Measurements from ENCODE around the gene MRPL51. TPM values are rescaled to one million over a fixed set of nuclear protein-coding genes. Genes with fewer than 3 reads are reported as not detected.
"Not testable (repeated sequence)": the region's sequence is repeated elsewhere in the genome, so short reads cannot be mapped to it uniquely, and the experiment has no call there.

Gene MRPL51
- total RNA-seq, 6 experiments from 2014 or later, result 38.2 to 104 (median 80.2) TPM

- Histone ChIP-seq H3K27me3 (no peaks in the 10 kb centered on the region), H3K9me3 (no peaks in the 10 kb centered on the region), H3K4me3 (peak overlapping the region; percentile 73 to 77 (median 77)), H3K4me1 (peaks cover 0 to 33% (median 14%) of the 10 kb centered on the region in 4 donors), H3K36me3 (peaks cover 0 to 13% (median 4%) of the 10 kb centered on the region in 4 donors), H3K27ac (peak overlapping the region; percentile 72 to 80 (median 80))
- intact Hi-C loops (cut with DNase I), result no loop called here
- 28% methylated on average over 7 of the region's 16 CpGs for WGBS (ENCODE audit: insufficient coverage, low coverage, low lambda C conversion rate, missing lambda C conversion rate)
- TF ChIP-seq CTCF (IDR thresholded peaks at IDR 0.05) (no peak), POLR2A (IDR thresholded peaks at IDR 0.05) (no peak)
- DNase-seq, result no peak
- no peak for ATAC-seq
These were observed 23.3 kb downstream of the MRPL51 start for GRCh38 chr12:6469609-6470374.

GRCh38 chr12:6469092-6469491 is 24.0 kb downstream of the MRPL51 start:
- intact Hi-C loops (cut with DNase I), result no loop called here
- TF ChIP-seq POLR2A (IDR thresholded peaks at IDR 0.05) (no peak), CTCF (IDR thresholded peaks at IDR 0.05) (no peak)
- Histone ChIP-seq H3K27ac (peak overlapping the region; percentile 9 to 80 (median 19)), H3K4me1 (peaks cover 0 to 33% (median 14%) of the 10 kb centered on the region in 4 donors), H3K27me3 (no peaks in the 10 kb centered on the region), H3K9me3 (no peaks in the 10 kb centered on the region), H3K36me3 (peaks cover 0 to 20% (median 9%) of the 10 kb centered on the region in 4 donors), H3K4me3 (peak overlapping the region; percentile 73 to 77 (median 77))
- ATAC-seq (no peak), DNase-seq (peak in 1 of 3 donors; percentile 60)
- 31% methylated on average over 6 of the region's 6 CpGs for WGBS (ENCODE audit: insufficient coverage, low coverage, low lambda C conversion rate, missing lambda C conversion rate)

GRCh38 chr12:6468283-6468575 is 24.8 kb downstream of the MRPL51 start:
- H3K27ac ChIP-seq, result peak overlapping the region; percentile 9 to 80 (median 19)

GRCh38 chr12:6467571-6468282 is 25.3 kb downstream of the MRPL51 start:
- peaks cover 0 to 33% (median 14%) of the 10 kb centered on the region in 4 donors for H3K4me1 ChIP-seq
- not testable (repeated sequence) for H3K27me3 ChIP-seq

More at GRCh38 chr12:6468283-6468575, 24.8 kb downstream of the MRPL51 start:
- TF ChIP-seq CTCF (IDR thresholded peaks at IDR 0.05), result no peak
- TF ChIP-seq POLR2A (IDR thresholded peaks at IDR 0.05), result no peak
- intact Hi-C loops (cut with DNase I), result no loop called here
- Histone ChIP-seq H3K36me3 (peaks cover 0 to 29% (median 15%) of the 10 kb centered on the region in 4 donors), H3K4me3 (no peak overlapping the region), H3K27me3 (no peaks in the 10 kb centered on the region), H3K4me1 (peaks cover 0 to 33% (median 14%) of the 10 kb centered on the region in 4 donors), H3K9me3 (no peaks in the 10 kb centered on the region)
- peak in 2 of 4 donors; percentile 15 to 28 for ATAC-seq
- peak in 1 of 3 donors; percentile 51 for DNase-seq

GRCh38 chr12:6466751-6467150 is 26.3 kb downstream of the MRPL51 start:
- intact Hi-C loops (cut with DNase I); ATAC-seq; H3K9me3 ChIP-seq; H3K27me3 ChIP-seq; H3K27ac ChIP-seq; DNase-seq; H3K4me3 ChIP-seq: not testable (repeated sequence)
- Histone ChIP-seq H3K4me1 (peaks cover 0 to 33% (median 14%) of the 10 kb centered on the region in 4 donors), H3K36me3 (peaks cover 0 to 43% (median 24%) of the 10 kb centered on the region in 4 donors)
- 81% methylated on average over 4 of the region's 4 CpGs for WGBS (ENCODE audit: insufficient coverage, low coverage, low lambda C conversion rate, missing lambda C conversion rate)

More at GRCh38 chr12:6467571-6468282, 25.3 kb downstream of the MRPL51 start:
- WGBS (ENCODE audit: insufficient coverage, low coverage, low lambda C conversion rate, missing lambda C conversion rate), result 94% methylated on average over 6 of the region's 9 CpGs
- H3K36me3 ChIP-seq, result peaks cover 0 to 34% (median 19%) of the 10 kb centered on the region in 4 donors
- intact Hi-C loops (cut with DNase I); DNase-seq; H3K9me3 ChIP-seq; H3K4me3 ChIP-seq; ATAC-seq: not testable (repeated sequence)
- peak overlapping the region in 2 of 3 donors; percentile 42 to 80 for H3K27ac ChIP-seq
